GM12891 (cell line): ENCODE data around the gene GPR135.

Source experiments
- POLR2A ChIP-seq: IDR thresholded peaks from 2 replicates; pipeline ENCODE4 v1.6.1; 2011; ENCODE audit warnings: low read depth, low read length, control low read depth
- POLR2AphosphoS5 ChIP-seq: IDR thresholded peaks from 2 replicates; pipeline ENCODE4 v1.6.1; 2011; ENCODE audit warnings: low read depth, low read length, control low read depth
- TAF1 ChIP-seq: IDR thresholded peaks from 2 replicates; pipeline ENCODE4 v1.6.1; 2011; ENCODE audit warnings: low read depth, low read length, control low read depth

DNA sequence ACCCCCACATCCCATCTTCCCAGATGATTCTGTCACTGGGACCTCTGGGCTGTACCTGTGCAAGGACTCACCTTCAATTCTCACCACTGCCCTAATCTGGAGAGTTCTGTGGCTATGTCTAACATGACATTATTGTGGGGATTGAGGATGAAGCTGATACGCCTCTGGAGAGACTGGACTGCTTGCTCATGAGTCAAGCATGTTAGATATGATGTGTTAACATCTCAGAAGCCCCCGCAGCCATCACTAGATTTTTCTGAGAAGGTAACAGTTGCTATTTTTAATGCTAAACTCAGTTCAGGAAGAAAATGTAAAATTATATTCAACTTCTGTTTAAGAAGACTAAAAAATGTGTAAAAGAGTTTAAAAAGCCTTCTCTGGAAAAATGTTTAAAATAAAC is 44.8 kb upstream of the GPR135 start:
- TF ChIP-seq POLR2A (no peak), TAF1 (no peak), POLR2AphosphoS5 (no peak)
